ENCODE measurements around the gene SGK1. TPM values are rescaled to one million over a fixed set of nuclear protein-coding genes. Genes with fewer than 3 reads are reported as not detected.

SGK1 gene
- total RNA-seq, 2 donors from 2014 or later, result 67.3 to 97.5 TPM

GRCh38 chr6:134175532-134176263, 142.2 kb downstream of the SGK1 start:
- Histone ChIP-seq H3K4me3 (peak overlapping the region; percentile 90), H3K9me3 (no peaks in the 10 kb centered on the region), H3K4me1 (ENCODE audit: control insufficient read depth in 1 of 2, low read depth in 2 of 2) (peaks cover 3 to 55% of the 10 kb centered on the region in 2 donors), H3K27ac (peak overlapping the region; percentile 99), H3K36me3 (peaks cover 19% of the 10 kb centered on the region), H3K27me3 (replicated peaks; ENCODE audit: insufficient read depth) (no peaks in the 10 kb centered on the region)
- TF ChIP-seq, protein P1, sequence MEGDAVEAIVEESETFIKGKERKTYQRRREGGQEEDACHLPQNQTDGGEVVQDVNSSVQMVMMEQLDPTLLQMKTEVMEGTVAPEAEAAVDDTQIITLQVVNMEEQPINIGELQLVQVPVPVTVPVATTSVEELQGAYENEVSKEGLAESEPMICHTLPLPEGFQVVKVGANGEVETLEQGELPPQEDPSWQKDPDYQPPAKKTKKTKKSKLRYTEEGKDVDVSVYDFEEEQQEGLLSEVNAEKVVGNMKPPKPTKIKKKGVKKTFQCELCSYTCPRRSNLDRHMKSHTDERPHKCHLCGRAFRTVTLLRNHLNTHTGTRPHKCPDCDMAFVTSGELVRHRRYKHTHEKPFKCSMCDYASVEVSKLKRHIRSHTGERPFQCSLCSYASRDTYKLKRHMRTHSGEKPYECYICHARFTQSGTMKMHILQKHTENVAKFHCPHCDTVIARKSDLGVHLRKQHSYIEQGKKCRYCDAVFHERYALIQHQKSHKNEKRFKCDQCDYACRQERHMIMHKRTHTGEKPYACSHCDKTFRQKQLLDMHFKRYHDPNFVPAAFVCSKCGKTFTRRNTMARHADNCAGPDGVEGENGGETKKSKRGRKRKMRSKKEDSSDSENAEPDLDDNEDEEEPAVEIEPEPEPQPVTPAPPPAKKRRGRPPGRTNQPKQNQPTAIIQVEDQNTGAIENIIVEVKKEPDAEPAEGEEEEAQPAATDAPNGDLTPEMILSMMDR (IDR thresholded peaks at IDR 0.05), result no peak
- ATAC-seq (ENCODE audit: insufficient number of reproducible peaks, low FRiP score, low read depth), result peak; percentile 32
- peak; percentile 63 for DNase-seq (ENCODE audit: low spot score)

DNA sequence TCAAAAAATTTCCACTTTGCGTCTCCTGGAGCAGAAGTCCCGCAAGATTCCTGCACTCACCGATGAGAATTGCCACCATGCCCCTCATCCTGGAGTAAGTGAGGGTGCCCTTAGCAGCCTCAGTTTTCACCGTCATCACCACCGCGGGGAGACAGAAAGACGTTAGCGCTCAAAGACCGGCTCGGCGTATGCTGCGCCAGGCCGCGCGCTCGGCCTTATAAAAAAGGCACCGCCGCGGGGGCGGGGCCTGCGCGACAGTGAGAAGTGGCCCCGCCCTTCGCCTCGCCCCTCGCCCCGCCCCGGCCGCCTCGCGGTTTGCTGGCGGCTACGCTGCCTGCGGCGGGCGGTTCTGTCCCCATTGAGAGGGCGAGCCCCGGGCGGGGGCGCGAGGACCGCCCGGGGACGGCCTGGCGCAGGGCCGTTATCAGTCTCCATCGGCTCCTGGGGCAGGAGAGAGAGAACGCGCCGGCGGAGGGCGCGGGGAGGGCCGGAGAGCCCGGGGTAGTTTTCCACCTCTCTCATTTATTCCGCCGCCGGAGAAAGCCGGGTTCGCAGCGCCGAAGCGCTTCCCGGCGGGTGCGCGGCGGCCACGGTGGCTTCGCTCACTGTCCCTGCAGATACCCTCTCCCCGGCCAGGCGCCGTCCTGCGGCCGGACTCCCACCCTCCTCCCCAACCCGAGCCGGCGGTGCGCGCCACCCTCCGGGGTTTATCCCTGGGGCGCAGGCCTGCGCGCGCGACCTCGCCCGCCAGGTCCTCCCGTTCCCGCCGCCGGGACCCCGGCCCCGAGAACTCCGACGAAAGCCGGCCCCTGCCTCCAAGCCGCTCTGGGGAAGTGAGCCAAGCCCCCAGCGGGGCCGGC, 143.0 kb downstream of the SGK1 start:
- TF ChIP-seq, protein P1 (IDR thresholded peaks at IDR 0.05), result peak; percentile 4
- H3K9me3 ChIP-seq, result no peaks in the 10 kb centered on the region
- peak overlapping the region; percentile 99 for H3K27ac ChIP-seq
- DNase-seq (ENCODE audit: low spot score), result peak; percentile 52
- peaks cover 3 to 63% of the 10 kb centered on the region in 2 donors for H3K4me1 ChIP-seq (ENCODE audit: control insufficient read depth in 1 of 2, low read depth in 2 of 2)
- H3K4me3 ChIP-seq, result peak overlapping the region; percentile 90
- peaks cover 26% of the 10 kb centered on the region for H3K36me3 ChIP-seq
- peak; percentile 65 for ATAC-seq (ENCODE audit: insufficient number of reproducible peaks, low FRiP score, low read depth)
- H3K27me3 ChIP-seq (replicated peaks; ENCODE audit: insufficient read depth), result no peaks in the 10 kb centered on the region

DNA sequence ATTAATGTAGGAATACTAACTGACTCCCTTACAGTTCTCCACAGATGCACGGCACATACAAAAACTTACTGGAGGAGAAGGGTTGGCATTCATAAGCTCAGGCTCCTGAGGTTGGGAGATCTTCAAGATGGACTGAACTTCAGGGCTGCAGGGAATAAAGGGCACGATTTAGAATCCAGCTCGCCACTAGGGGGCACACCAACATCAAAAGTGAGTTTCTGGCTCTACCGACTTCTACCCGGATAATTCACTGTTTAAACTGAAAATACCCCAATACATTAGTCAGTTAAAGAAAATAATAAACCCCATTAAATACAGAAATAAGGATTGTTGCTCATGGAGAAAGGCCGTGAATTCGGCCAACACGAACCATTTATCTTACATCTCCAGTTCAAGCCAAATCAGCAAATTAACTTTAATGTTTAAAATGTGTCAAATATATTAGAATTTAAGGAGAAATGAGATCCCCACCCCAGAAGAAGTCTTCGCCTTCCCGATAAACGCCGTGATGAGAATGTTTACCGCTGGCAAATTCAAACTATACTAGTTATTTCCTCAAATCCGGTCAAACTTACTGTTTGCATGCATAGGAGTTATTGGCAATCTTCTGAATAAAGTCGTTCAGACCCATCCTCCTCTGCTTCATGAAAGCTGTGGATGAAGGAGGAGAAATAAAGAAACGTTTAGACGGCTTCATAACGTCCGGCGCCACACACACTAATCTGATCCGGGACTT, 143.8 kb downstream of the SGK1 start:
- no peaks in the 10 kb centered on the region for H3K9me3 ChIP-seq
- ATAC-seq (ENCODE audit: insufficient number of reproducible peaks, low FRiP score, low read depth) (peak; percentile 23), DNase-seq (ENCODE audit: low spot score) (peak; percentile 43)
- no peaks in the 10 kb centered on the region for H3K27me3 ChIP-seq (replicated peaks; ENCODE audit: insufficient read depth)
- H3K36me3 ChIP-seq, result peaks cover 30% of the 10 kb centered on the region
- peaks cover 3 to 67% of the 10 kb centered on the region in 2 donors for H3K4me1 ChIP-seq (ENCODE audit: control insufficient read depth in 1 of 2, low read depth in 2 of 2)
- H3K27ac ChIP-seq, result peak overlapping the region; percentile 99
- H3K4me3 ChIP-seq, result peak overlapping the region; percentile 90
- TF ChIP-seq, protein P1 (IDR thresholded peaks at IDR 0.05), result peak; percentile 81

- Histone ChIP-seq H3K27me3 (replicated peaks; ENCODE audit: insufficient read depth) (no peaks in the 10 kb centered on the region), H3K36me3 (peaks cover 30% of the 10 kb centered on the region), H3K4me1 (ENCODE audit: control insufficient read depth in 1 of 2, low read depth in 2 of 2) (peaks cover 3 to 63% of the 10 kb centered on the region in 2 donors), H3K27ac (no peak overlapping the region), H3K9me3 (no peaks in the 10 kb centered on the region), H3K4me3 (peak overlapping the region; percentile 90)
- DNase-seq (ENCODE audit: low spot score), result no peak
- TF ChIP-seq, protein P1 (IDR thresholded peaks at IDR 0.05), result no peak
- no peak for ATAC-seq (ENCODE audit: insufficient number of reproducible peaks, low FRiP score, low read depth)
Observed at GRCh38 chr6:134173366-134173725, 144.6 kb downstream of the SGK1 start.

All from thoracic aorta (tissue), 2 donors.